ENCODE results near the gene IL17C. TPM values are rescaled to one million over a fixed set of nuclear protein-coding genes. Genes with fewer than 3 reads are reported as not detected.
"Not testable (repeated sequence)": the region's sequence is repeated elsewhere in the genome, so short reads cannot be mapped to it uniquely, and the experiment has no call there.

IL17C gene
- total RNA-seq, 1 donor, result not detected

DNA sequence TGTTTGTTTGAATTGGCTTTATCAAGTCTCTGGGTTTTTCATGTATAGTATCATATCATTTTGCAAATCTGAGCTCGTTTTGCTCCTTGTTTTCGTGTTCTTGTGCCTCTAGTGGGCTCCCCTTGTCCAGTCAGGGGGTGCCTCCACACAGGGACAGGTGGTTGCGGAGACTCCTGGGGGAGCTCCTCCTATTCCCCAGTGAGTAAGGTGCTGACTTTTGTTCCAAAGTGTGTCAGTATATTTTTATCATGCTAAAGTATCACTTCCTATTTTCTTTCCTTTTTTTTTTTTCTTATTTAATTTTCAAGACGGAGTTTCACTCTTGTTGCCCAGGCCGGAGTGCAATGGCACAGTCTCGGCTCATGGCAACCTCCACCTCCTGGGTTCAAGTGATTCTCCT, 30.3 kb upstream of the IL17C start:
- H3K4me3 ChIP-seq (ENCODE audit: low read depth, low read length), result no peak overlapping the region
- TF ChIP-seq, protein P1, sequence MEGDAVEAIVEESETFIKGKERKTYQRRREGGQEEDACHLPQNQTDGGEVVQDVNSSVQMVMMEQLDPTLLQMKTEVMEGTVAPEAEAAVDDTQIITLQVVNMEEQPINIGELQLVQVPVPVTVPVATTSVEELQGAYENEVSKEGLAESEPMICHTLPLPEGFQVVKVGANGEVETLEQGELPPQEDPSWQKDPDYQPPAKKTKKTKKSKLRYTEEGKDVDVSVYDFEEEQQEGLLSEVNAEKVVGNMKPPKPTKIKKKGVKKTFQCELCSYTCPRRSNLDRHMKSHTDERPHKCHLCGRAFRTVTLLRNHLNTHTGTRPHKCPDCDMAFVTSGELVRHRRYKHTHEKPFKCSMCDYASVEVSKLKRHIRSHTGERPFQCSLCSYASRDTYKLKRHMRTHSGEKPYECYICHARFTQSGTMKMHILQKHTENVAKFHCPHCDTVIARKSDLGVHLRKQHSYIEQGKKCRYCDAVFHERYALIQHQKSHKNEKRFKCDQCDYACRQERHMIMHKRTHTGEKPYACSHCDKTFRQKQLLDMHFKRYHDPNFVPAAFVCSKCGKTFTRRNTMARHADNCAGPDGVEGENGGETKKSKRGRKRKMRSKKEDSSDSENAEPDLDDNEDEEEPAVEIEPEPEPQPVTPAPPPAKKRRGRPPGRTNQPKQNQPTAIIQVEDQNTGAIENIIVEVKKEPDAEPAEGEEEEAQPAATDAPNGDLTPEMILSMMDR (IDR thresholded peaks at IDR 0.05; ENCODE audit: insufficient read depth, low read length), result no peak
- no peak for DNase-seq (ENCODE audit: low read depth)

DNA sequence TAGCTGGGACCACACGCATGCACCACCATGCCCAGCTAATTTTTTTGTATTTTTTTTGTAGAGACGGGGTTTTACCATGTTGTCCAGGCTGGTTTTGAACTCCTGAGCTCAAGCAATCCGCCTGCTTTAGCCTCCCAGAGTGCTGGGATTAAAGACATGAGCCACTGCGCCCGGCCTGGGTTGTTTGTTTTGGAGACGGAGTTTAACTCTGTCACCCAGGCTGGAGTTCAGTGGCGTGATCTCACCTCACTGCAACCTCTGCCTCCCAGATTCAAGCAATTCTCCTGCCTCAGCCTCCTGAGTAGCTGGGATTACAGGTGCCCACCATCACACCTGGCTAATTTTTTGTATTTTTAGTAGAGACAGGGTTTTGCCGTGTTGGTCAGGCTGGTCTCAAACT, 28.9 kb upstream of the IL17C start:
- not testable (repeated sequence) for H3K4me3 ChIP-seq (ENCODE audit: low read depth, low read length); DNase-seq (ENCODE audit: low read depth)

GRCh38 chr16:88610080-88610479, 28.3 kb upstream of the IL17C start:
- DNase-seq (ENCODE audit: low read depth), result no peak
- H3K4me3 ChIP-seq (ENCODE audit: low read depth, low read length), result no peak overlapping the region
- TF ChIP-seq, protein P1 (IDR thresholded peaks at IDR 0.05; ENCODE audit: insufficient read depth, low read length), result peak; percentile 12

GRCh38 chr16:88610909-88611812, 27.2 kb upstream of the IL17C start:
- TF ChIP-seq, protein P1 (IDR thresholded peaks at IDR 0.05; ENCODE audit: insufficient read depth, low read length), result no peak
- DNase-seq (ENCODE audit: low read depth), result no peak
- no peak overlapping the region for H3K4me3 ChIP-seq (ENCODE audit: low read depth, low read length)

GRCh38 chr16:88613293-88613692, 25.1 kb upstream of the IL17C start:
- TF ChIP-seq, protein P1 (IDR thresholded peaks at IDR 0.05; ENCODE audit: insufficient read depth, low read length), result no peak
- H3K4me3 ChIP-seq (ENCODE audit: low read depth, low read length), result no peak overlapping the region
- DNase-seq (ENCODE audit: low read depth), result no peak

DNA sequence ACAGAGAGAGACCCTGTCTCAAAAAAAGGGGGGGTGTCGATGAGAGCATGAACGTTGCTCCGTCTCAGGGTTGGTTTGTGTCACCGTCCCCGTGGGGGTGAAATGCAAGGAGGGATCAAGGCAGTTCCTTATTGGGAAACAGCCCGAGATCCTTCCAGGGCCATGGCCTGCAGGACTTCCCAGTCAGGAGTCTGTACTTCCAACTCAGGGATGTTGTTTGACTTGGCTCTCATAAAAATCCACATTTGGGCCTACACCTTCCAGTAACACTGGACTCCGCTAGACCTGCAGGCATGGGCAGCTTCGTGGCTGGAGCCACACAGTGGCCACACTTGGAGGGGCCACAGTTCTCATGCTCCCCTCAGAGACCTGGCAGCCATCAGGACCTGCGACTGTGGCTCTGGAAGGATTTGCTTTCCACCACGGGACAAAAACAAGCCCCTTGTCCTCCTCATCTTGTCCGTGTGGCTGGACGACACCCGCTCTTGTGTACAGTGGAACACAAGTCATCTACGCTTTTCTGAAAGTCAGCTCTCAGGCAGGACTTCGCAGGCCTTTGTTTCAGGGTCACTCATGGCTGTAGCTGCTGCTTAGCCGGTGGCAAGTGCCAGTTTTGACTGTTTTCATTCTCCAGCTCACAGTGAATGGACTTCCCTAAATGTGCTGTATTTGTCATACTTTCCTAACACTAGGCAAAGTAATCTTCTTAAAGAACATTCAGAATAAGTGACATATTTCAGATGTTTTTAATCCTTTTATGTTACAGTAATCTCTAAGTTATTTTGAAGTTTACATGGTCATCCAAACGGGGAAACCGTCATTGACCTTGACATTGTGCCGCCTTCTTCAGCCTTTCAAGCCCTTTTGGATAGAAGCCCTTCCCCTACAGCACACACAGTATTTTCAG, 24.2 kb upstream of the IL17C start:
- no peak for DNase-seq (ENCODE audit: low read depth)
- H3K4me3 ChIP-seq (ENCODE audit: low read depth, low read length), result no peak overlapping the region
- TF ChIP-seq, protein P1 (IDR thresholded peaks at IDR 0.05; ENCODE audit: insufficient read depth, low read length), result no peak

All from fibroblast of the aortic adventitia (primary cell).